WTC11 (cell line): ENCODE results near the gene ALS2CL. TPM values are rescaled to one million over a fixed set of nuclear protein-coding genes. Genes with fewer than 3 reads are reported as not detected.

Source experiments
- ATAC-seq: fragments of 200-7000 bp; cut with Tn5 transposase; 2 replicates; pipeline ENCODE4 v1.10.0; 2021; ENCODE audit warnings: mild to moderate bottlenecking, moderate library complexity
- CTCF ChIA-PET: fragments of 300-600 bp; sonication (Branson Sonifier 250); formaldehyde crosslinking; loops from one replicate; lab custom pipeline; 2021; ENCODE audit warnings: antibody characterized with exemption; lab: Charles Lee
- POLR2A ChIA-PET: fragments of 350-600 bp; sonication (Branson Sonifier 250); formaldehyde crosslinking; loops from one replicate; lab custom pipeline; 2021; ENCODE audit warnings: antibody characterized with exemption; lab: Charles Lee
- DNase-seq: peaks from one replicate; pipeline ENCODE4 v3.0.0; 2021; ENCODE audit warnings: low spot score
- H3K27ac Mint-ChIP-seq: 2 replicates; pipeline ENCODE4 v1.8.0; 2021; ENCODE audit warnings: mixed read lengths
- H3K27me3 Mint-ChIP-seq: 2 replicates; pipeline ENCODE4 v1.8.0; 2021; ENCODE audit warnings: low read depth, mild to moderate bottlenecking, moderate library complexity, mixed read lengths
- H3K36me3 Mint-ChIP-seq: 2 replicates; pipeline ENCODE4 v1.8.0; 2021; ENCODE audit warnings: mixed read lengths
- H3K4me1 Mint-ChIP-seq: 2 replicates; pipeline ENCODE4 v1.8.0; 2022; ENCODE audit warnings: mixed read lengths
- H3K4me3 Mint-ChIP-seq: 2 replicates; pipeline ENCODE4 v1.8.0; 2021; ENCODE audit warnings: mild to moderate bottlenecking, moderate library complexity, mixed read lengths
- H3K9me3 Mint-ChIP-seq: 2 replicates; pipeline ENCODE4 v1.8.0; 2021; ENCODE audit warnings: mixed read lengths
- AR ChIP-seq: fragments of 250-450 bp; sonication (Bioruptor Pico); IDR thresholded peaks from 2 replicates; pipeline ENCODE4 v1.9.0; 2021; ENCODE audit warnings: mild to moderate bottlenecking
- ARID4B ChIP-seq: sonication (generic); formaldehyde crosslinking; IDR thresholded peaks from 2 replicates; pipeline ENCODE4 v1.8.0; 2023; ENCODE audit warnings: missing genetic modification reagents, mild to moderate bottlenecking, borderline replicate concordance
- ATF3 ChIP-seq: sonication (generic); formaldehyde crosslinking; conservative IDR thresholded peaks from 2 replicates; pipeline ENCODE4 v1.8.1; 2022; ENCODE audit warnings: mild to moderate bottlenecking, missing genetic modification reagents
- GTF2I ChIP-seq: fragments of 250-450 bp; sonication (Bioruptor Pico); conservative IDR thresholded peaks from 2 replicates; pipeline ENCODE4 v1.4.0; 2021; ENCODE audit warnings: mild to moderate bottlenecking
- IRF2 ChIP-seq: sonication (generic); formaldehyde crosslinking; IDR thresholded peaks from 2 replicates; pipeline ENCODE4 v1.8.0; 2022; ENCODE audit warnings: low read depth, missing genetic modification reagents, borderline replicate concordance
- MLX ChIP-seq: sonication (generic); formaldehyde crosslinking; IDR thresholded peaks from 2 replicates; pipeline ENCODE4 v1.8.1; 2023; ENCODE audit warnings: mild to moderate bottlenecking, missing genetic modification reagents, moderate library complexity
- NR2C2 ChIP-seq: sonication (generic); formaldehyde crosslinking; IDR thresholded peaks from 2 replicates; pipeline ENCODE4 v1.8.0; 2022; ENCODE audit warnings: mild to moderate bottlenecking, missing genetic modification reagents
- PRRX2 ChIP-seq: fragments of 250-450 bp; sonication (Bioruptor Pico); IDR thresholded peaks from 2 replicates; pipeline ENCODE4 v1.8.0; 2021; ENCODE audit warnings: mild to moderate bottlenecking
- SMAD3 ChIP-seq: sonication (generic); formaldehyde crosslinking; IDR thresholded peaks from 2 replicates; pipeline ENCODE4 v1.8.0; 2022; ENCODE audit warnings: missing genetic modification reagents, mild to moderate bottlenecking, borderline replicate concordance
- SMAD4 ChIP-seq: sonication (generic); formaldehyde crosslinking; IDR thresholded peaks from 2 replicates; pipeline ENCODE4 v1.8.0; 2022; ENCODE audit warnings: mild to moderate bottlenecking, missing genetic modification reagents
- SOX15 ChIP-seq: fragments of 250-450 bp; sonication (Bioruptor Pico); IDR thresholded peaks from 2 replicates; pipeline ENCODE4 v1.9.0; 2021; ENCODE audit warnings: mild to moderate bottlenecking
- SP1 ChIP-seq: sonication (generic); formaldehyde crosslinking; conservative IDR thresholded peaks from 2 replicates; pipeline ENCODE4 v1.8.1; 2022; ENCODE audit warnings: missing genetic modification reagents
- ZBTB43 ChIP-seq: sonication (generic); formaldehyde crosslinking; IDR thresholded peaks from 2 replicates; pipeline ENCODE4 v1.8.1; 2023; ENCODE audit warnings: mild to moderate bottlenecking, missing genetic modification reagents
- ZMAT4 ChIP-seq: fragments of 250-450 bp; sonication (Bioruptor Pico); IDR thresholded peaks from 2 replicates; pipeline ENCODE4 v1.9.0; 2021; ENCODE audit warnings: mild to moderate bottlenecking
- ZNF138 ChIP-seq: sonication (generic); formaldehyde crosslinking; conservative IDR thresholded peaks from 2 replicates; pipeline ENCODE4 v1.8.1; 2022; ENCODE audit warnings: mild to moderate bottlenecking, moderate library complexity, missing genetic modification reagents
- ZNF317 ChIP-seq: sonication (generic); formaldehyde crosslinking; IDR thresholded peaks from 2 replicates; pipeline ENCODE4 v1.8.1; 2023; ENCODE audit warnings: low read depth, mild to moderate bottlenecking, moderate library complexity, missing genetic modification reagents, borderline replicate concordance
- total RNA-seq: library from RNA; stranded (reverse); gene quantifications from 3 replicates; pipeline ENCODE4 v1.2.3, GENCODE V29; 2021

Gene ALS2CL
- total RNA-seq, 1 experiment from 2014 or later = 12.6 TPM

- ChIA-PET CTCF (interaction anchor here (1.2 kb wide), 1 partner anchor 10 kb away, joined by 3 read pairs; no protein-coding TSS in a partner anchor), POLR2A (interaction anchor here (0.6 kb wide), 1 partner anchor 664 kb away, joined by 11 read pairs; no protein-coding TSS in a partner anchor)
- no peaks in the 10 kb centered on the region for H3K36me3 Mint-ChIP-seq
- DNase-seq = peak; percentile 3
- ATAC-seq = no peak
- no peaks in the 10 kb centered on the region for H3K9me3 Mint-ChIP-seq
- H3K27me3 Mint-ChIP-seq = peaks cover 2% of the 10 kb centered on the region; the same call in 1 of the 2 replicates
- TF ChIP-seq AR (CRISPR knock-in tag) (no peak), ARID4B (CRISPR knock-in tag) (no peak), SOX15 (CRISPR knock-in tag) (no peak), ZNF317 (CRISPR knock-in tag) (no peak), IRF2 (CRISPR knock-in tag) (no peak), ZMAT4 (CRISPR knock-in tag) (no peak), ATF3 (CRISPR knock-in tag) (no peak), PRRX2 (CRISPR knock-in tag) (no peak), GTF2I (no peak), SMAD4 (CRISPR knock-in tag) (no peak), NR2C2 (CRISPR knock-in tag) (no peak), ZNF138 (CRISPR knock-in tag) (no peak), ZBTB43 (CRISPR knock-in tag) (no peak), SP1 (CRISPR knock-in tag) (no peak), SMAD3 (CRISPR knock-in tag) (no peak), MLX (no peak)
- H3K4me1 Mint-ChIP-seq = peaks cover under 1% of the 10 kb centered on the region; the same call in 1 of the 2 replicates
- no peak overlapping the region for H3K27ac Mint-ChIP-seq
- no peak overlapping the region for H3K4me3 Mint-ChIP-seq
Measured at GRCh38 chr3:46711760-46712159, 18.3 kb upstream of the ALS2CL start.
